ENCODE measurements around the gene MRPL33.

The MRPL33 gene

DNA sequence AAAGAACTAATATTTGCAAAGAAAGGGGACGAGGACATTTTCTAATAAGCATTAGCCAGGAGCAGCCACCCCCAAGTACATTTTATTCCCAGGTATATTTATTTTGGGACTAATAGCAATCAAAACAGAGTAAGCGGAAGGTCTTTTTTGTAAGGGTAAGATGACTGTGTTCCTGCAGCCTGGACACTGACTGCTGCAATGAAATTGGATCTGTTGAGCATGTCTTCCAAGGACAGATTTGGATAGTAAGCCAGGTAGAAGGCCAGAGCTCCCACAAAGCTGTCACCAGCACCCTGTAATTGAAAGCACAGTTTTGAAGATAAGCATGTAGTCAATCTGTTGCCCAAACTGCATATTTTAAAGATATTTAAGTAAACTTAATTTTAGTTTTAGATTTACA is 10.0 kb downstream of the MRPL33 start:
- no peaks in the 10 kb centered on the region for H4K20me1 ChIP-seq (ENCODE audit: insufficient read depth)
- H3K4me2 ChIP-seq = no peak overlapping the region
- no peak overlapping the region for H3K27ac ChIP-seq
- H2AFZ ChIP-seq (ENCODE audit: low read depth) = no peak overlapping the region
- H3K36me3 ChIP-seq (ENCODE audit: insufficient read depth) = no peaks in the 10 kb centered on the region; the same call in 1 of the 2 replicates
- H3K79me2 ChIP-seq (ENCODE audit: insufficient read depth, low read depth) = peaks cover 7% of the 10 kb centered on the region; the same call in 1 of the 2 replicates
- no peaks in the 10 kb centered on the region for H3K27me3 ChIP-seq (ENCODE audit: insufficient read depth, low read depth)
- TF ChIP-seq CTCF (conservative IDR thresholded peaks at IDR 0.05; ENCODE audit: low read depth, low read length) = no peak
- no peak overlapping the region for H3K4me3 ChIP-seq (IDR thresholded peaks at IDR 0.05; ENCODE audit: insufficient read depth, low read depth, low read length)
- H3K4me1 ChIP-seq (ENCODE audit: low read depth, poor library complexity, severe bottlenecking) = no peaks in the 10 kb centered on the region
- H3K9ac ChIP-seq = no peak overlapping the region

DNA sequence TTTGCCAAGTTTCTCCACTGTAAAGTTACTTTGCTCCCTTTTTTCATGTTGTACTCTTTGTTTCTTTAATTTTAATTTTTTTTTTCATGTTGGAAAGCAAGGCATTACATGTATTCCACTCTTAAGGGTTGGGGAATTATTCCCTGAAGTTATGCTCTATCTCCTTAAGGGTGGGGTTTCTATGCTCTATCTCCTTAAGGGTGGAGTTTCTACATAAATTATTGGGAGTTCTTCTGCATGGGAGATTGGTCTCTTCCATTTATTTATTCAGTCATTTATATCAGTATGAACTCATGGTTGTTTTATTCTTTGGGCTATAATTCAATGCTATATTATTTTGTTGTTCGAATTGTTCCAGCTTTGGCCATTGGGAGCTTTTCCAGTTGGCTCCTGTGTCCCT is 11.2 kb downstream of the MRPL33 start:
- H3K4me1 ChIP-seq (ENCODE audit: low read depth, poor library complexity, severe bottlenecking) = no peaks in the 10 kb centered on the region
- no peak overlapping the region for H2AFZ ChIP-seq (ENCODE audit: low read depth)
- no peaks in the 10 kb centered on the region for H3K36me3 ChIP-seq (ENCODE audit: insufficient read depth)
- H3K27me3 ChIP-seq (ENCODE audit: insufficient read depth, low read depth) = no peaks in the 10 kb centered on the region
- H3K9ac ChIP-seq = no peak overlapping the region
- H4K20me1 ChIP-seq (ENCODE audit: insufficient read depth) = no peaks in the 10 kb centered on the region
- no peak for TF ChIP-seq CTCF (conservative IDR thresholded peaks at IDR 0.05; ENCODE audit: low read depth, low read length)
- H3K27ac ChIP-seq = no peak overlapping the region
- H3K4me2 ChIP-seq = no peak overlapping the region
- H3K79me2 ChIP-seq (ENCODE audit: insufficient read depth, low read depth) = 0 out of 2 replicates have a peak, but pooled peaks cover 5% of the 10 kb centered on the region
- no peak overlapping the region for H3K4me3 ChIP-seq (IDR thresholded peaks at IDR 0.05; ENCODE audit: insufficient read depth, low read depth, low read length)

- no peaks in the 10 kb centered on the region for H3K36me3 ChIP-seq (ENCODE audit: insufficient read depth)
- H3K4me3 ChIP-seq (IDR thresholded peaks at IDR 0.05; ENCODE audit: insufficient read depth, low read depth, low read length) = no peak overlapping the region
- no peak overlapping the region for H2AFZ ChIP-seq (ENCODE audit: low read depth)
- H3K79me2 ChIP-seq (ENCODE audit: insufficient read depth, low read depth) = no peaks in the 10 kb centered on the region
- H3K27ac ChIP-seq = no peak overlapping the region
- H3K4me2 ChIP-seq = no peak overlapping the region
- peaks cover 16% of the 10 kb centered on the region for H3K4me1 ChIP-seq (ENCODE audit: low read depth, poor library complexity, severe bottlenecking)
- no peak for TF ChIP-seq CTCF (conservative IDR thresholded peaks at IDR 0.05; ENCODE audit: low read depth, low read length)
- no peaks in the 10 kb centered on the region for H4K20me1 ChIP-seq (ENCODE audit: insufficient read depth)
- no peak overlapping the region for H3K9ac ChIP-seq
- H3K27me3 ChIP-seq (ENCODE audit: insufficient read depth, low read depth) = no peaks in the 10 kb centered on the region
Observed at GRCh38 chr2:27790796-27791195, 19.3 kb downstream of the MRPL33 start.

DNA sequence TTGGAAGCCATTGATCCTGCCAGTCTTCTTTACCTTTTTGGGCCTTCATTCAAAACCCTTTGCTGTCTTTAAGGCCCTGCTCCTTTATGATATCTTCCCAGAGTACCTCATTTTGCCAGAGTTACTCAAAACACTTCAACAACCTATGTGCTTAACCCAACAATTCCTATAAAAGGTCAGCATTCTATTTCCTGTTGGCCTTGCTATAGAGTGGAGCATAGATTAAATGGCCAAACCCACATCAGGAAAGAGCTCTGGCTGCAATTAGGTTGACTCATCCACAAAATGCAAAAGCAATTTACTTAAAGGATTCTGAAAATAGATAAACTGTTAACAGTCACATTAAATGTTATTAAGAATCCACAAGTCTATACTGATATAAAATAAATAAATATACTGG is 21.2 kb downstream of the MRPL33 start:
- H2AFZ ChIP-seq (ENCODE audit: low read depth) = no peak overlapping the region
- H3K4me1 ChIP-seq (ENCODE audit: low read depth, poor library complexity, severe bottlenecking) = peaks cover 29% of the 10 kb centered on the region
- H3K4me3 ChIP-seq (IDR thresholded peaks at IDR 0.05; ENCODE audit: insufficient read depth, low read depth, low read length) = no peak overlapping the region
- H3K27ac ChIP-seq = no peak overlapping the region
- no peaks in the 10 kb centered on the region for H3K27me3 ChIP-seq (ENCODE audit: insufficient read depth, low read depth)
- no peak for TF ChIP-seq CTCF (conservative IDR thresholded peaks at IDR 0.05; ENCODE audit: low read depth, low read length)
- no peak overlapping the region for H3K4me2 ChIP-seq
- H3K36me3 ChIP-seq (ENCODE audit: insufficient read depth) = no peaks in the 10 kb centered on the region
- no peaks in the 10 kb centered on the region for H4K20me1 ChIP-seq (ENCODE audit: insufficient read depth)
- H3K79me2 ChIP-seq (ENCODE audit: insufficient read depth, low read depth) = no peaks in the 10 kb centered on the region
- H3K9ac ChIP-seq = no peak overlapping the region
